ENCODE data around the gene STAT3. TPM values are rescaled to one million over a fixed set of nuclear protein-coding genes. Genes with fewer than 3 reads are reported as not detected.

STAT3 gene
- total RNA-seq, result 153 and 160 TPM in 2 replicates

GRCh38 chr17:42388381-42389134 lies at the start of gene STAT3:
Gene STAT3, minus strand, starts transcription at chr17:42388442. Its CDS starts 39,926 bp downstream, at chr17:42348516.

DNA sequence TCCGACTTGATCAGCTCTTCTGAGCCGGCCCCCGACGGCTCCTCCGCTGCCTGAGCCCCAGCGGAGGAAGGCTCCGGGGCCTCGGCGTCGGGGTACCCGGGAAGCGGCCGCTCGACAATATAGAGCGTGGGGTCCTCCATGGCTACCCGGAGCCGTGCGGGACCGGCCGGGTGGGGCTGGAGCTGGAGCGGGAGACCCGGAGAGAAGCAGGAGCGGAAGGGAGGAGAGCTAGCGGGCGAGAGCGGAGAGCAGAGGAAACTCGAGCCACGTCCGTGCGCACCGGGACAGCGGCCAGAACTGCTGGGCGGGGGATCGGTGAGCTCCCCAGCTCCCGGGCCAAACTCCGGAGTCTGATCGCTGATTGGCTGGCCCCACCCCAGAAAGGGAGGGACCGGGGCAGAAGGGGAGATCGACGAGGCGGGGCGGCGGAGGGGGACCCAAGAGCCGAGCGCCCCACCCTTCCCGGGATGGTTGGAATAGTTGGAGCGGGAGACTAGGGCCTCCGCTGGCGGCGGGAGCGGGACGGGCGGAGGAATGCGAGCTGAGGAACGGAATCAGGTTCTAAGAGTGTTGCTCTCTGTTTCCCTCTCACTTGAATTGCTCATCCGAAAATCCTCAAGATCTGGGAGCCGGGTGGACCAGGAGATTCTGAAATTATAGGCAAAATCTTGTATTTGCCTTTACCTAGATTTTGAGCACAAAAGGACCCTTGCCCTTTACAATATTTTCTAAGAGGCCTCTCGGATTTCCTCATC lies 34.9 kb upstream of the STAT3 start, which contains the start of gene CAVIN1:
Gene CAVIN1, minus strand, starts transcription at position 299 of the 755 bp plus-strand sequence. Its CDS starts 159 bp downstream, at position 140.

DNA sequence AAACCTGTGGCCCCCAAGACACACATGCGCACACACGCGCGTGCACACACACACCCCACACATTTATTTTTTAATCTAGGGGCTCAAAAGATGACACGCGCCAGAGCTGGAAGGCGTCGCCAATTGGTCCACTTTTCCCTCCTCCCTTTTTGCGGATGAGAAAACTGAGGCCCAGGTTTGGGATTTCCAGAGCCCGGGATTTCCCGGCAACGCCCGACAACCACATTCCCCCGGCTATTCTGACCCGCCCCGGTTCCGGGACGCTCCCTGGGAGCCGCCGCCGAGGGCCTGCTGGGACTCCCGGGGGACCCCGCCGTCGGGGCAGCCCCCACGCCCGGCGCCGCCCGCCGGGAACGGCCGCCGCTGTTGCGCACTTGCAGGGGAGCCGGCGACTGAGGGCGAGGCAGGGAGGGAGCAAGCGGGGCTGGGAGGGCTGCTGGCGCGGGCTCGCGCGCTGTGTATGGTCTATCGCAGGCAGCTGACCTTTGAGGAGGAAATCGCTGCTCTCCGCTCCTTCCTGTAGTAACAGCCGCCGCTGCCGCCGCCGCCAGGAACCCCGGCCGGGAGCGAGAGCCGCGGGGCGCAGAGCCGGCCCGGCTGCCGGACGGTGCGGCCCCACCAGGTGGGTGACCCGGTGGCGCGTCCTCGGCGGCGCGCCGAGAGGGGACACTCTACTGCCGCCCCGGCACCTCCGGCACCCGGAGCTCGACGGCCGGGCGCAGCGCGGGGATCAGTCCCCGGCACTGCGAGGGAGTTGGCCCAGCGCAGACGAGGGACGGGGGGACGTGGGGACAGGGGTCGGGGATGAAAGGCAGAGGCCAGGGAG lies 100.1 kb downstream of the STAT3 start, which contains the start of gene STAT5A:
Gene STAT5A, plus strand, starts transcription at position 522 of the 826 bp plus-strand sequence. CDS start 914 bp downstream, outside the sequence.

GRCh38 chr17:42276359-42276608 lies 112.0 kb downstream of the STAT3 start, which contains the start of gene STAT5B:
Gene STAT5B, minus strand, starts transcription at chr17:42276391. Its CDS starts 44,264 bp downstream, at chr17:42232127.

Other genes with a start within 250 kb of the STAT3 start
- gene RAB5C, start 233.5 kb downstream of the STAT3 start, total RNA-seq, result 114 and 162 TPM in 2 replicates
- gene KCNH4, start 207.3 kb downstream of the STAT3 start, total RNA-seq, result under 0.01 TPM in 1 of 2 replicates, not detected in the other
- gene HCRT, start 203.0 kb downstream of the STAT3 start, total RNA-seq, result not detected in 2 replicates
- 8.4 and 11.2 TPM in 2 replicates for gene GHDC, start 193.9 kb downstream of the STAT3 start, total RNA-seq
- gene STAT5B, start 112.1 kb downstream of the STAT3 start, total RNA-seq, result 50.7 and 58.8 TPM in 2 replicates
- gene STAT5A, start 99.9 kb downstream of the STAT3 start, total RNA-seq, result 16.9 and 25.6 TPM in 2 replicates
- gene CAVIN1, start 34.8 kb upstream of the STAT3 start, total RNA-seq, result 947 and 968 TPM in 2 replicates
- 32.4 and 38.1 TPM in 2 replicates for gene ATP6V0A1, start 70.4 kb upstream of the STAT3 start, total RNA-seq
- 18.1 and 23.1 TPM in 2 replicates for gene NAGLU, start 147.8 kb upstream of the STAT3 start, total RNA-seq
- gene HSD17B1, start 164.5 kb upstream of the STAT3 start, total RNA-seq, result 0.53 and 0.57 TPM in 2 replicates
- gene COASY, start 173.7 kb upstream of the STAT3 start, total RNA-seq, result 25.1 and 31.0 TPM in 2 replicates
- 29.7 and 36.4 TPM in 2 replicates for gene MLX, start 178.7 kb upstream of the STAT3 start, total RNA-seq
- gene PSMC3IP, start 189.3 kb upstream of the STAT3 start, total RNA-seq, result 11.0 and 14.5 TPM in 2 replicates
- gene RETREG3, start 220.9 kb upstream of the STAT3 start, total RNA-seq, result 37.2 and 42.7 TPM in 2 replicates
- 48.5 and 73.7 TPM in 2 replicates for gene TUBG1, start 221.2 kb upstream of the STAT3 start, total RNA-seq

Data from thoracic aorta endothelial cell (primary cell).